Measurements from ENCODE around the gene RB1.

DNA sequence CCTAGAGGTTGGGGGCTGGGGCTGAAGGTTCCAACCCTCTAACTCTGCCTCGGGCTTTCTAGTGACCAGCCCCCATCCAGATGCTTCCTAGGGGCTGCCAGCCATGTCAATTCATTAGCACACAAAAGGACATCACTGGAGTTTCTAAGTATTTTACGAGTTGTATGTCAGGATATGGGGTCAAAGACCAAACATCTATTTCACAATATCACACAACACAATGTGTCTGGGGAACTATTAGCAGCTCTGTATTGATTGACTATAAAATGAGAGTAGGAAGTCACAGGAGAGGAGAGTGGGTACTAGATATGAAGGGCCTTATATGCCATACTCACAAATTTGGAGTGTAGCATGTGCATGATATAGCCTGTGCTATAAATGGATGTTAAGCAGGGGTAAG is 67.3 kb downstream of the RB1 start:
- TF ChIP-seq, protein P1, sequence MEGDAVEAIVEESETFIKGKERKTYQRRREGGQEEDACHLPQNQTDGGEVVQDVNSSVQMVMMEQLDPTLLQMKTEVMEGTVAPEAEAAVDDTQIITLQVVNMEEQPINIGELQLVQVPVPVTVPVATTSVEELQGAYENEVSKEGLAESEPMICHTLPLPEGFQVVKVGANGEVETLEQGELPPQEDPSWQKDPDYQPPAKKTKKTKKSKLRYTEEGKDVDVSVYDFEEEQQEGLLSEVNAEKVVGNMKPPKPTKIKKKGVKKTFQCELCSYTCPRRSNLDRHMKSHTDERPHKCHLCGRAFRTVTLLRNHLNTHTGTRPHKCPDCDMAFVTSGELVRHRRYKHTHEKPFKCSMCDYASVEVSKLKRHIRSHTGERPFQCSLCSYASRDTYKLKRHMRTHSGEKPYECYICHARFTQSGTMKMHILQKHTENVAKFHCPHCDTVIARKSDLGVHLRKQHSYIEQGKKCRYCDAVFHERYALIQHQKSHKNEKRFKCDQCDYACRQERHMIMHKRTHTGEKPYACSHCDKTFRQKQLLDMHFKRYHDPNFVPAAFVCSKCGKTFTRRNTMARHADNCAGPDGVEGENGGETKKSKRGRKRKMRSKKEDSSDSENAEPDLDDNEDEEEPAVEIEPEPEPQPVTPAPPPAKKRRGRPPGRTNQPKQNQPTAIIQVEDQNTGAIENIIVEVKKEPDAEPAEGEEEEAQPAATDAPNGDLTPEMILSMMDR (IDR thresholded peaks at IDR 0.05), result no peak
- TF ChIP-seq, protein P2, sequence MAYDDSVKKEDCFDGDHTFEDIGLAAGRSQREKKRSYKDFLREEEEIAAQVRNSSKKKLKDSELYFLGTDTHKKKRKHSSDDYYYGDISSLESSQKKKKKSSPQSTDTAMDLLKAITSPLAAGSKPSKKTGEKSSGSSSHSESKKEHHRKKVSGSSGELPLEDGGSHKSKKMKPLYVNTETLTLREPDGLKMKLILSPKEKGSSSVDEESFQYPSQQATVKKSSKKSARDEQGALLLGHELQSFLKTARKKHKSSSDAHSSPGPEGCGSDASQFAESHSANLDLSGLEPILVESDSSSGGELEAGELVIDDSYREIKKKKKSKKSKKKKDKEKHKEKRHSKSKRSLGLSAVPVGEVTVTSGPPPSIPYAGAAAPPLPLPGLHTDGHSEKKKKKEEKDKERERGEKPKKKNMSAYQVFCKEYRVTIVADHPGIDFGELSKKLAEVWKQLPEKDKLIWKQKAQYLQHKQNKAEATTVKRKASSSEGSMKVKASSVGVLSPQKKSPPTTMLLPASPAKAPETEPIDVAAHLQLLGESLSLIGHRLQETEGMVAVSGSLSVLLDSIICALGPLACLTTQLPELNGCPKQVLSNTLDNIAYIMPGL (CRISPR knock-in tag; IDR thresholded peaks at IDR 0.05; ENCODE audit: borderline replicate concordance), result no peak
- TF ChIP-seq EP300 (IDR thresholded peaks at IDR 0.05) (no peak), KDM1A (IDR thresholded peaks at IDR 0.05; ENCODE audit: low read depth) (no peak), PHF8 (IDR thresholded peaks at IDR 0.05; ENCODE audit: borderline replicate concordance, low read depth) (no peak), POLR2AphosphoS2 (conservative IDR thresholded peaks at IDR 0.05; ENCODE audit: low read length) (no peak), RFX5 (IDR thresholded peaks at IDR 0.05) (no peak), TFCP2L1 (CRISPR knock-in tag; IDR thresholded peaks at IDR 0.05) (no peak), MAZ (IDR thresholded peaks at IDR 0.05; ENCODE audit: borderline replicate concordance, low read depth, low read length) (no peak)
- TF ChIP-seq, protein P3, sequence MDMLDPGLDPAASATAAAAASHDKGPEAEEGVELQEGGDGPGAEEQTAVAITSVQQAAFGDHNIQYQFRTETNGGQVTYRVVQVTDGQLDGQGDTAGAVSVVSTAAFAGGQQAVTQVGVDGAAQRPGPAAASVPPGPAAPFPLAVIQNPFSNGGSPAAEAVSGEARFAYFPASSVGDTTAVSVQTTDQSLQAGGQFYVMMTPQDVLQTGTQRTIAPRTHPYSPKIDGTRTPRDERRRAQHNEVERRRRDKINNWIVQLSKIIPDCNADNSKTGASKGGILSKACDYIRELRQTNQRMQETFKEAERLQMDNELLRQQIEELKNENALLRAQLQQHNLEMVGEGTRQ (IDR thresholded peaks at IDR 0.05), result no peak
- TF ChIP-seq, protein P4, sequence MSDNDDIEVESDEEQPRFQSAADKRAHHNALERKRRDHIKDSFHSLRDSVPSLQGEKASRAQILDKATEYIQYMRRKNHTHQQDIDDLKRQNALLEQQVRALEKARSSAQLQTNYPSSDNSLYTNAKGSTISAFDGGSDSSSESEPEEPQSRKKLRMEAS (IDR thresholded peaks at IDR 0.05), result no peak
- TF ChIP-seq, protein P5, sequence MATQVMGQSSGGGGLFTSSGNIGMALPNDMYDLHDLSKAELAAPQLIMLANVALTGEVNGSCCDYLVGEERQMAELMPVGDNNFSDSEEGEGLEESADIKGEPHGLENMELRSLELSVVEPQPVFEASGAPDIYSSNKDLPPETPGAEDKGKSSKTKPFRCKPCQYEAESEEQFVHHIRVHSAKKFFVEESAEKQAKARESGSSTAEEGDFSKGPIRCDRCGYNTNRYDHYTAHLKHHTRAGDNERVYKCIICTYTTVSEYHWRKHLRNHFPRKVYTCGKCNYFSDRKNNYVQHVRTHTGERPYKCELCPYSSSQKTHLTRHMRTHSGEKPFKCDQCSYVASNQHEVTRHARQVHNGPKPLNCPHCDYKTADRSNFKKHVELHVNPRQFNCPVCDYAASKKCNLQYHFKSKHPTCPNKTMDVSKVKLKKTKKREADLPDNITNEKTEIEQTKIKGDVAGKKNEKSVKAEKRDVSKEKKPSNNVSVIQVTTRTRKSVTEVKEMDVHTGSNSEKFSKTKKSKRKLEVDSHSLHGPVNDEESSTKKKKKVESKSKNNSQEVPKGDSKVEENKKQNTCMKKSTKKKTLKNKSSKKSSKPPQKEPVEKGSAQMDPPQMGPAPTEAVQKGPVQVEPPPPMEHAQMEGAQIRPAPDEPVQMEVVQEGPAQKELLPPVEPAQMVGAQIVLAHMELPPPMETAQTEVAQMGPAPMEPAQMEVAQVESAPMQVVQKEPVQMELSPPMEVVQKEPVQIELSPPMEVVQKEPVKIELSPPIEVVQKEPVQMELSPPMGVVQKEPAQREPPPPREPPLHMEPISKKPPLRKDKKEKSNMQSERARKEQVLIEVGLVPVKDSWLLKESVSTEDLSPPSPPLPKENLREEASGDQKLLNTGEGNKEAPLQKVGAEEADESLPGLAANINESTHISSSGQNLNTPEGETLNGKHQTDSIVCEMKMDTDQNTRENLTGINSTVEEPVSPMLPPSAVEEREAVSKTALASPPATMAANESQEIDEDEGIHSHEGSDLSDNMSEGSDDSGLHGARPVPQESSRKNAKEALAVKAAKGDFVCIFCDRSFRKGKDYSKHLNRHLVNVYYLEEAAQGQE (IDR thresholded peaks at IDR 0.05), result no peak

Data from A549 (cell line).